NCI-H1048 (cell line): ENCODE data around the gene TPRG1L.

Experiments used
- DNase-seq: peaks from one replicate; lab custom pipeline; 2025; lab: John Stamatoyannopoulos, UW

TPRG1L gene

GRCh38 chr1:3645247-3645646, 20.4 kb downstream of the TPRG1L start:
- no peak for DNase-seq

- DNase-seq = no peak
Observed at GRCh38 chr1:3645666-3646355, 21.0 kb downstream of the TPRG1L start.

GRCh38 chr1:3646596-3646995, 21.8 kb downstream of the TPRG1L start:
- DNase-seq = no peak

GRCh38 chr1:3649342-3650247, 24.8 kb downstream of the TPRG1L start, which contains the start of gene WRAP73:
TSS of gene WRAP73 (minus strand) at chr1:3650103. CDS start at chr1:3649999, 104 bp downstream.
- peak; percentile 88 for DNase-seq

GRCh38 chr1:3650248-3651025, 25.6 kb downstream of the TPRG1L start:
- no peak for DNase-seq

- DNase-seq = no peak
Observed at GRCh38 chr1:3651026-3651929, 26.5 kb downstream of the TPRG1L start.

- peak; percentile 34 for DNase-seq
Observed at GRCh38 chr1:3651930-3652547, 27.2 kb downstream of the TPRG1L start, which contains the start of gene TP73. TSS of gene TP73 (plus strand) at chr1:3652516. CDS start at chr1:3682366, 29,850 bp downstream.

GRCh38 chr1:3652548-3653285, 27.9 kb downstream of the TPRG1L start:
- no peak for DNase-seq

- no peak for DNase-seq
Observed at GRCh38 chr1:3653286-3653618, 28.4 kb downstream of the TPRG1L start.

- no peak for DNase-seq
Observed at GRCh38 chr1:3654549-3655281, 29.9 kb downstream of the TPRG1L start.

- no peak for DNase-seq
Observed at GRCh38 chr1:3656450-3657095, 31.8 kb downstream of the TPRG1L start.

GRCh38 chr1:3657096-3657475, 32.3 kb downstream of the TPRG1L start:
- no peak for DNase-seq

GRCh38 chr1:3657578-3658230, 32.9 kb downstream of the TPRG1L start:
- DNase-seq = no peak

GRCh38 chr1:3658231-3658615, 33.4 kb downstream of the TPRG1L start:
- DNase-seq = no peak

- no peak for DNase-seq
Observed at GRCh38 chr1:3659093-3659492, 34.3 kb downstream of the TPRG1L start.

- DNase-seq = no peak
Observed at GRCh38 chr1:3660704-3661103, 35.9 kb downstream of the TPRG1L start.

GRCh38 chr1:3661631-3662030, 36.8 kb downstream of the TPRG1L start:
- DNase-seq = no peak

- DNase-seq = no peak
Observed at GRCh38 chr1:3662080-3662671, 37.4 kb downstream of the TPRG1L start.
